NCI-H446 (cell line): ENCODE measurements around the gene MAML2.

Experiments
- DNase-seq, 2 experiments: peaks; one replicate each; lab custom pipeline; 2025; lab: John Stamatoyannopoulos, UW

The MAML2 gene

DNA sequence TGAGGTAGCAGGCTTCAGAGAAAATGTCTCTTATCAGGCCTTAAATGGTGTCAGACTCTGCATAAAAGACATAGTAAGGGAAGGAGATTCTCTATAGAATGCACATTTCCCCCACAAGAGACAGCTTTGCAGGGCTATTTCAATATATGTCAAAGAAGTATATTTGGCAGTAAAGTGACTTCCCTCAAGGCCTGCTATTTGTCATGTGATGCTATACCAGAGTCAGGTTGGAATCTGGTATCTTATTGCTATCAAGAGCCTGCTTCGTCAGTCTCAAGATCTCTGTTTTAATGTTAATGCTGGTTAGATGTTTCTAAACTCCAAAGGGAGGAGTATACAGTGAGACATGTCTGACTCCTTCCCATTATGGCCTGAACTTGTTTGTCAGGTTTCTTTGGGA, 378.7 kb downstream of the MAML2 start:
- no peak for DNase-seq

DNA sequence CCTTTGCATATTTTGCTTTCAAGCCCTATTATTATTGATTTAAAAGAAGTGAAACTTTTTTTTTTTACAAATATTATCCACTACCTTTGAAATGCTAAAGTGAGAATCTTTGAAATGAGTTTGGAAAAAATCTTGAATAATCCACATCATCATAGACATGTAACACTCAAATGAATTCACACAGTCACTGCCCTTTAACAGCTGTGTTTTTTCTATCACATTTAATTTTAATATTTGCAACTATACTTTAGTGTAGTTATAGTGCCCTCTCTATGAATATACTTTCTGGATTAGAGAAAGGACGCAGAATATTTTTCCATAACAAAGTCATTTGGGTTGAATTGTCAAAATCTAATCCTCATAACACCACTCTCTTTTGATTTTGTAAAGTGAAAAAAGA, 381.2 kb downstream of the MAML2 start:
- DNase-seq = no peak

DNA sequence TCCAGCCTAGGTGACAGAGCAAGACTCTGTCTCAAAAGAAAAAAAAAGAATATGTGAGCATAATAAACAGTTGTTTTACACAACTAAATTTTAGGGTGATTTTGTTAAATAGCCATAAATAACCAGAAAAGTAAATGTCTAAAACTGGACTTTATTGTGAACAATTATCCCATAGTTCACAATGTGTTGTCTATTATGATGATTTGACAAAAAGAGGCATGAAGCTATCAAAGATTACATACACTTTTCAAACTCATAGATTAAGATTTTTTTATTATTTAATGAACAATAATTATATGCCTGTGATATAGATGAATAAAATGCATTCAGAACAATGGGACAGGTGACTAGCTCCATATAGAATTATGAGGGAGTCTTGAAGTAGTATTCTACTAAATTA, 392.1 kb downstream of the MAML2 start:
- no peak for DNase-seq

DNA sequence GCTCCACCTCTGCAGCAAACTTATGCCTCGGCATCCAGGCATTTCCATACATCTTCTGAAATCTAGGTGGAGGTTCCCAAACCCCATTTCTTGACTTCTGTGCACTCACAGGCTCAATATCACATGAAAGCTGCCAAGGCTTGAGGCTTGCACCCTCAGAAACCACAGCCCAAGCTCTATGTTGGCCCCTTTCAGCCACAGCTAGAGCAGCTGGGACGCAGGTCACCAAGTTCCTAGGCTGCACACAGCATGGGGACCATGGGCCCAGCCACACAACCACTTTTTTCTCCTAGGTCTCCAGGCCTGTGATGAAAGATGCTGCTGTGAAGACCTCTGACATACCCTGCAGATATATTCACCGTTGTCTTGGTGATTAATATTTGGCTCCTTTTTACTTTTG, 394.4 kb downstream of the MAML2 start:
- DNase-seq = no peak

DNA sequence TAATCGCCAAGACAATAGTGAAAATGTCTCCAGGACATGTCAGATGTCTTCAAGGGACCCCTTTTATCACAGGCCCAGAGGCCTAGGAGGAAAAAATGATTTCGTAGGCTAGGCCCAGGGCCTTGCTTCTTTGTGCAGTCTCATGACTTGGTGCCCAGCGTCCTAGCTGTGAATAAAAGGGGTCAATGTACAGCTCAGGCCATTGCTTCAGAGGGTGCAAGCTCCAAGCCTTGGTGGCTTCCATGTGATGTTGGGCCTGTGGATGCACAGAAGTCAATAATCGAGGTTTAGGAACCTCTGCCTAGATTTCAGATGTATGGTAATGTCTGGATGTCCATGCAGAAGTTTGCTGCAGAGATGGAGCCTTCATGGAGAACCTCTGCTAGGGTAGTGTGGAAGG, 398.4 kb downstream of the MAML2 start:
- no peak for DNase-seq

DNA sequence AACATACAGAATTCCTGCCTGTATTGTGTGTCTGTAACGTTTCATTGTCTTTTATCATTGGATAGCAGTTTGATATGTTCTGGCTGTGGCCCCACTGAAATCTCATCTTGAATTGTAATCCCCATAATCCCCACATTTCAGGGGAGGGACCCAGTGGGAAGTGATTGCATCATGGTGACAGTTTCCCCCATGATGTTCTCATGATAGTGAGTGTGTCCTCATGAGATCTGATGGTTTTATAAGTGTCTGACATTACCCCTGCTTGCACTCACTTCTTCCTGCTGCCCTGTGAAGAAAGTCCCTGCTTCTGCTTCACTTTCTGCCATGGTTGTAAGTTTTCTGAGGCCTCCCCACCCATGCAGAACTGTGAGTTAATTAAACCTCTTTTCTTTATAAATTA, 399.4 kb downstream of the MAML2 start:
- DNase-seq = no peak

DNA sequence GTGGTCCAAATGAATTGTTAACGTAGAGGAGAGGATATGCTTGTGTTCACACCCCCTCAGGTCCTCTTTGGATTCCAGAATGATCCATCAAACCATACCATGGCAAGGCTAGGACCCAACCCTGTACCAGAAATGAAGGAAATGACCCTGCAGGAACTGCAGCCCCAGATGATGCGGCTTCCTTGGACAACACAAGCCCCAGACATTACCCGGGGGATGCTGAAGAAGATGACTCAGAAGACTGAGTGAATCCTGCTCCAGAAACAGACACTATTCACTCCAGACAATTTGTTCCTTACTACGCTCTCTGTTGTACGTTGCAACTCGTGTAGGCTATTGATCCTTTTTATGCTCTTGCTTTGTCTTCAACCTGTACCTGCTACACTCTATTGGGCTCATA, 403.9 kb downstream of the MAML2 start:
- no peak for DNase-seq

DNA sequence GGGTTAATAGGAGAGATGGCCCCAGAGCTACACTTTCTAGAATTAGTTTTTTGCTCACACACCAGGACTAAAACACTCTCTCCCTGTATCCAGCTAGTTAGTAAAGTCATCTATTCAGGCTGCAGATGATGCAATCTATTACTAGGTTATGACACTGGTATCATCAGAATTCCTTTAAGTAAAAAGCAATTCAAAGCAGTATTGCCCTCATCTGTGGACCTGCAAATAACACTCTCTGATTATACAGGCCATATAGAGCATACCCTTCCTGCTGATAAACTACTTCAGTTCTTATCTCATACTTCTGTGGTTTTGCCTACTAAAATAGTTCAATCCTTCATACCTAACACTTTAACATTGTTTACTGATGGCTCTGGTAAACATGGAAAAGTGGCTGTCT, 405.6 kb downstream of the MAML2 start:
- no peak for DNase-seq

DNA sequence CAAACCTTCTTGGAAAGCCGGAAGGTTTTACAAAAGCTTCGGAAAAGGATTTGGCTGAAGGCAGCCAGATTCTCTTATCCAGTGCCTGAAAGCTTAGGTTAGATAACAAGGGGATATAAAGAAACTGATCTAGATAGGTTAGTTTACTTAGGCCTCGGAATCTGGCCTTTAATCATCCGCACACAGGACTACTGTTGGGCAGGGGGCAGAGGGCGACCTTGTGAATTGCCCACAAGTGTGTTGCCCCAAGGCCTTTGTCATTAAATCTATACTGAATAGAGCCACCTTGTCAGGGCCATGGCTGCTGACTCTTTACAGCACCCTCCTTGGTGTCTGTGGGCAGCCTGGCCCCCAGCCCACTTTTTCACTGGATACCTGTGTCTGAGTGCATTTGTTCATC, 409.4 kb downstream of the MAML2 start:
- no peak for DNase-seq

DNA sequence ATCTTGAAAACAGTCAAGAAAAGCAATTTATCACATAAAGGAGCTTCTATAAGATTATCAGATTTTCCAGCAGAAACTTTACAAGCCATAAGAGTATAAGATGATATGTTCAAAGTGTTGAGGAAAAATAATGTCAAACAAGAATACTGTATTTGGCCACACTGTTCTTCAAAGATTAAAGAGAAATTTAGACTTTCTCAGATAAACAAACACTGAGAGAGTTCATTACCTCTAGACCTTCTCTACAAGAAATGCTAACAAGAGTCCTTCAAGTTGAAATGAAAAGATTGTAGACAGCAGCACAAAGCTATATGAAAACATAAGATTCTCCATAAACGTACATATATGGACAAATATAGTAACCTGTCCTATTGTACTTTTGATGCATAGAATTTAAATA, 411.1 kb downstream of the MAML2 start:
- DNase-seq = no peak

DNA sequence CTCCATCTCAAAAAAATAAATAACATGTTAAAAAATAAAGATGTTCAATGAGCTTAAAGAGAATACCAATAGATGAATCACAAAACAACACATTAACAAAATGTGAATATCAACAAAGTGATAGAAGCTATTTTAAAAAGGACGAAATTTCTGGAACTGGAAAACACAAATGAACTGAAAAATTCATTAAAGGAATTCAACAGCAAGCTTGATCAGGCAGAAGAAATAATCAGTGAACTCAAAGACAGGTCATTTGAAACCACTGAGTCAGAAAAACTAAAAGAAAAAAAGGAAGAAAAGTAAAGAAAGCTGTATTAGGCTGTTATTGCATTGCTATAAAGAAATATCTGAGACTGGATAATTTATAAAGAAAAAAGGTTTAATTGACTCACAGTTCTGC, 412.0 kb downstream of the MAML2 start:
- no peak for DNase-seq

DNA sequence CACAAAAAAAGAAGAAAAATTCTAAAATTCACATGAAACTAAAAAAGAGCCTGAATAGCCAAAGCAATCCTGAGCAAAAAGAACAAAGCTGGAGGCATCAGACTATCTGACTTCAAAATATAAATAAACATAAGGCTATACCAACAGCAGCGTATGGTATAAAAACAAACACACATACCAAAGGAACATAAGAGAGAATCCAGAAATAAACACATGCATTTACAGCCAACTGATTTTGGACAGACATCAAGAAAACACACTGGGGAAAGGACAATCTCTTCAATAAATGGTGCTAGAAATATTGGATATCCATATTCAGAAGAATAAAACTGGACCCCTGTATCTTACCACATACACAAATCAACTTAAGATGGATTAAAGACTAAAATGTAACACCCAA, 416.3 kb downstream of the MAML2 start:
- no peak for DNase-seq
